Measurements from ENCODE around the gene PTPRJ.

The PTPRJ gene

DNA sequence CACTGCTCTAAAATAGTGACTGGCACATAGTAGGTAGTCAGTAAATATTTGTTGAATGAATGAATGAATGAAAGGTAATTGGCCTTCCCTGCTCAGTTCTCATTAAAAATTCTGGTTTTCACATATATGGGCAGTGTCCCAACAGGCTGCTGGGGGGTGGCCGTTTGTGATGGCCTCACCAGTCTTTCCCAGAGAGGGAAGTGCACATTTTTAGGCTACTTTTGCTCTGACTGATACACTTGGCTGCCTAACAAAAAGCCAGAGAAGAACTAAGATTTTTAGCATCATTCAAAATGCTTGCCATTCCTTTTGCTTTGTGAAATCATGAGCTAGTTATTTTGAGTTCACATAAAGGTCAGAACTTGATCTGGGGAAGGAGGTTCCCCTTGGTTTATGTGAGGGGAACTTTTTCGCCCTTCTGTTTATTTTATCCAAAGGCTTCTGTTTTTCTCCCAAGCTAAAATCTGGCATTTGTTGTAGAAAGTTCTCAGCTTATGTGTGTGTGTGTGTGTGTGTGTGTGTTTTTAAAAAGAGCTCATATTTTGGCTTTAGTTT, 83.1 kb downstream of the PTPRJ start:
- DNase-seq (ENCODE audit: low read depth in 2 of 2) = peak; percentile 96

DNA sequence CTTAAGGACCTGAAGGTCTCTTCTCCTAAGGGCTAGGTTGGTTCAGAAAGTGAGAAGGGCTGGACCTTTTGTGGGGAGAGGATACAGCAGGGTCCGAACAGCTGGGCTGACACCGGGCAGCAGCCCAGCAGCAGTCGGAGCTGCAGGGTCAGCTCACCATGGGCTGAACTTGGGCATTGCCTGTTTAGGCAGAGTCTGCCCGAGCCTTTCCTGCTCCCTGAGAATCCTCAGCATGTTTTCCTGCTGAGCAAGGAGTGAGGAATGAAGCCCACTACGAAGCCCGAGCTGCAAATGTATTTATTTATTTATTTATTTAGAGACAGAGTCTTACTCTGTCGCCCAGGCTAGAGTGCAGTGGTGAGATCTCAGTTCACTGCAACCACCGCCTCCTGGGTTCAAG, 83.9 kb downstream of the PTPRJ start:
- DNase-seq (ENCODE audit: low read depth in 2 of 2) = peak; percentile 38 to 51

DNA sequence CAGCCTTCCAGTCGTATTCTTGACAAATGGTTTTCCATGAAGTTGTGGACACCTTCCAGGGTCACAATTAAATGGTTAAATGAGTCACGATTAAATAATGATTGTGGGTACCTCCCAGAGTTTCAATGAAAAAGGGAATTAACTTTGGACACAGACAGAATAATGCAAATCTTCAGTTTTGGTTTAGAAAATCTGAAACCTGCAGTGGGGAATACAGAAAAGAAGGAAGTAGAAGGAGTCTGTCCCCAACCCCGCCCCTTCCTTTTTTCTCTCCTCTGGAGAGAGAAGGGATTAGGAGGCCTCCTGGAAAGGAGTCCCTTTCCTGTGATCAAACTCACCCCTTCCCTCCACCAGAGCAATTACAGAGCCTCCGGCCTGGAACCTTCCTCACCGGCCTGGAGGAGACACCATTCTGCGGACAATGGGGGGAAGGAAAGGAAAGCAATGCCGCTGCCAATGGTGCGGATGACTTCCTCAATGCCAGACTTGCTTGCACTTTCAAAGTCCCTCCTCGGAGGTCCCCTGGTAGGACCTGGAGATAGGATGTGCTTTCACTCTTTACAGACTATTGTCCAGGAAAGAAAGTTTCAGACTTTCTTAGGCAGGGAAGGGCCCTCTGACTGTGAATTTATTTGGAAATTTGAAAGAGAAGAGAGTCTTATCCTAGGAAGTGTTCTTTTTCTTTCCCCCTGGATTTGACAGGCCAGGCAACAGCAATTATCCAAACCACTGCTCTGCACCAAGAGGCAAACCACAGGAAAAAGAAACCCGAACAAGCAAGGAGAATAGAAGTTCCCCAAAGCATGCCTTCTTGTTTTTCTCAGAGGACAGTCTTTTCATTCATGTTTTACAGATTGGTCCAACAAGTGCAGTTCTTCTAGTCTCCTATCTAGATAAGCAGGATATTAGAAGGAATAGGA, 86.8 kb downstream of the PTPRJ start:
- DNase-seq (ENCODE audit: low read depth in 2 of 2) = no peak

DNA sequence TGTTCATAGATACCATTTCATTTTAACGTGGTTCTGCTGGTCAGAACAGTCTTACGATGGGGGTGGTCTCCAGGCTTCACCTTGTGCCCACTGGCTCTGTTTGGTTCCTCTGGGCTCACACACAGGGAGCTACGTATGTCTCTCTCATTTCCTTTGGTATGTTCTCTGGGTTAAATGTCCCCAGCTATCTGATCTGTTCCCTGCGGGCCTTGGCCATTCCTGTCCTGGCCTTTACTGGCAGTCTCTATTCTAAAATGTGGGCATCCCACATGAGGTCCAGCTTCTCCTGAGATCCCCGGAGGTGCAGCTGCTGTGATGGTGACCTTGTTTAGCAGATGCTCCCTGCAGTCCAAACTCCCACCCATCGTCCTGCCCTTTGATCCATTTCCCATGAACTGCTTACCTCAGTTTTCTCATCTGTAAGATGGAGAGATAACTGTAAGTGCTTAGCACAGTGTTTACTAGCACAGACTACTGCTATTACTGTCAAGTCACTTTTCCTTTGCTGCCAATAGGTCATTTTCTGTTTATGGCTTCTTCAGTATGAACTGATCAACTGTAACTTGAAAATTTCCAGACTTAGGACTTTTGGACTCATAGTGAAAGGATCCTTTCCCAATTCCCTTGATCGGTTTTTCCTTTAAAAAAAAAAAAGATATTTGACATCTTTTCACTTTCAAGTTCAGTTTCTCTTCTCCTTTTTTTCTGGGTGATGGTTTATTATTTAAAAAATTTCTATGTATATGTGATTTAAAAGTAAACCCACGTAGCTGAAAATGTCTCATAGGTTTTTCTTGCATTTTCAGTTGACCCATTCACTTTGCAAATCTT, 92.9 kb downstream of the PTPRJ start:
- DNase-seq (ENCODE audit: low read depth in 2 of 2) = no peak

DNA sequence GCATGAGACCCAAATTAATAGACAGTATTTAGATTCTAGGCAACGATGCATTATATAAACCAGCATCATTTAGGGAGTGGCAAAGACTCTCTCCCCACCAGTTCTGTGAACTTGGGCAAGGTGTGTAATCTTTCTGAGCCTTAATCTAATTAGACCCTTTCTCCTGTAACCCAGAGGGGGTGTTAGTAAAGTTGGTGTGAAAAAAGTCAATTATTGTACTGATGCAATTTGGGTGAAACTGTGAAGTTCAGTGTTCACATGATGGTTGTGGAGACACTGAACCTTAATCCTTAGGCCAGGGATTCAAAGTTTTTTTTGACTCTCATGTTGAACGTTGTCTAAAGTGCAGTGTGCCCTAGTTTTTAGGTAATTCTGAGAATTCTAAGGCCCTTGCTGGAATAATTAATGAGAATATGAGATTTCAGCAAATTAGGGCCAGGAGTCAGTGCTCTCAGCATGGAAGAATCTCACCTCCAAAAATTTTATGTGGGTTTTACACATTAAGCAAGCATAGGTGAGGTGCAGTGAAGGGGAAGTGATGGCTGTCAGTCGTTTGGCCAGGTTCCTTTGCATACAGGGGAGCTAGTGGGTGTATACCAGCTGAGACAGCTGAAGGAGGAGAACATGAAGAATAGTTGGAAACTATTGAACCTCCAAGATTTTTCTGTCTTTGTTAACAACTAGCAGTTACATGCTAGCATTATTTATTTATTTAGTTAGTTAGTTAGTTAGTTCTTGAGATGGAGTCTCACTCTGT, 94.2 kb downstream of the PTPRJ start:
- no peak for DNase-seq (ENCODE audit: low read depth in 2 of 2)

DNA sequence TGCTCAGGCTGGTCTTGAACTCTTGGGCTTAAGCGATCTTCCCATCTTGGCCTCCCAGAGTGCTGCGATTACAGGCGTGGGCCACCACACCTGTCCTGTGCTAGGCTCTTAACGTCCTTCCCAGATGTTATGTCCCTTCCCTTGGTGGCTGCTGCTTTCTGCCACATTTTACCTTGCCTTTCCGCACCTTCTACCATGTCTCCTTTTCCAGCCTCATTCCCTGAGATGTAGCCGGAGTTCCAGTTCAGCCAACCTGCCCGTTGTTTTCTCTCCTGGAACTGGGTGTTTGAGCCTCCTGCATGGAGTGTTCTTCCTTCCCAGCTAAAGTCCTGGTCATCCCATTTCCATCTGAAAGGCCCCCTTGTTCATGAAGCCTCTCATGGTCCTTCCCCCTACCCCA, 95.3 kb downstream of the PTPRJ start:
- DNase-seq (ENCODE audit: low read depth in 2 of 2) = no peak

DNA sequence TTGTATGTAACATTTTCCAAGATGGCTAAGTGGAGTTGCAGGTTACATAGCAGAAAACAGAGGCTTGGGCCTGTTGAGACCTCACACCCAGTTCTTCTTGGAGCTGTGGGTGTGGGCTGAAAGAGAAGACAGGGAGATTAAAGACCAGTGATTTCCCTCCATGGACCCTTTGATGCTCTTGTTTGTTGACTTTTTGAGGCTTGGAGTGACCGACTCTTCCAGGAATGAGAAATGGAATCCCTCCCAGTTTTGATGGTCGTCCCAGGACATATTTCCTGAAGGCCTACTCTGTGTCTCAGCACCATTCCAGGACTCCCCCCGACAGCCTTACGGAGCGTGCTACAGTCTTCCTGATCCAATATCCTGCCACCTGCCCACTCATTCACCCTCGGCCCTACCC, 96.9 kb downstream of the PTPRJ start:
- no peak for DNase-seq (ENCODE audit: low read depth in 2 of 2)

DNA sequence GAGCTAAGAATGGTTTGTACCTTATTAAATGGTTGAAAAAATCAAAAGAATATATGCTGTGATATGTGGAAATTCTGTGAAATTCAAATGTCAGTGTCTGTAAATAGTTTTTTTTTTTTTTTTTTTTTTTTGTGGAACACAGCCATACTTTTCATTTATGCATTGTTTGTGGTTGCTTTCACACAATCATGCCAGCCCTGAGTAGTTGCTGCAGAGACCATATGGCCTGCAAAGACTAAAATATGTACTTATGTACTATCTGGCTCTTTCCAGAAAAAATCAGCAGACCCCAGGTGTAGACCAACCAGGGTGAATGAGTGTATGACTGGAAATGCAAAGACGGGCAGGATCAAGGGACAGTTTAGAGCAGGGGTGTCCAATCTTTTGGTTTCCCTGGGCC, 98.3 kb downstream of the PTPRJ start:
- no peak for DNase-seq (ENCODE audit: low read depth in 2 of 2)

DNA sequence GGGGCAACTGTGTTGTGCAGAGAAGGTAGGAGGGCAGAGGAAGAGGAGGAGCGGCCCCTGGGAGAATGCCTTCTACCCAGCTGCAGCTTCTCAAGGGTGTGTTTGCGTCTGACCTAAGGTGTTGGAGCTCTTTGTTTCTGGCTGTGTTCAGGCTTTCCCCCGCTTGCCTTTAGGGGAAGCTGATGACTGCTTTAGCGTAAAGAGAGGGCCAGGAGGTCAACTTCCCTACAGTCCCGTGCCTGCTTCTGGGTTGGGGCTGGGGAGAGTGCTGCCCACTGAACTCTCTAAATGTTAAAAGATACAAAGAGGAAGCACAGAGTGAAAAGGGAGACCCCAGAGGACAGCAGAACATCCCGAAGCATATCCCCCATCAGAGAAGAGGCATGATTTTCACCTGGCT, 99.2 kb downstream of the PTPRJ start:
- DNase-seq (ENCODE audit: low read depth in 2 of 2) = no peak

DNA sequence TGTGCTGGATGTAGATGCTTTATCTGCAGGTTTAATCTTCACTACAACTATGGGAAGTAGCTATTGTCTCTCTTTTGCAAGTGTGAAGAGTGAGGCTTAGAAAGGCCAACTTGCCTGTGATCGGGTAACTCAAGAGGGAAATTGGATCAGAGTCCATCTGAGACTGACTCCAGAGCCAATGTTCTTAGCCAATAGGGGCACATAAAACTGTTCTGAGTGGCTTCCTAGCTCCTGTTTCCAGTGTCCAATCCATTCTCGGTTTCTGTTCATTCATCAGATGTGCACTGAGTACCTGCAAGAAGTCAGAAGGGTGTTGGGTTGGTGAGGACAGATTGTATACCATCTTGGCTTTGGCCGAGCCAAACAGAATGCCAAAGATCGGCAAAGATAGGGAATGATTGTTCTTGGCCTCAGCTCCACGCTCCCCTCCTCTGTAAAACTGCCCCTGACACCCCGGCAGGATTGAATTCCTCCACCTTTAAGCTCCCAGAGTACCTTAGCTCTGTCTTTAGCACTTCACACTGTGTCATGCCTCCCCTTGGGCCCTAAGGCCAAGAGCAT, 100.0 kb downstream of the PTPRJ start:
- no peak for DNase-seq (ENCODE audit: low read depth in 2 of 2)

DNA sequence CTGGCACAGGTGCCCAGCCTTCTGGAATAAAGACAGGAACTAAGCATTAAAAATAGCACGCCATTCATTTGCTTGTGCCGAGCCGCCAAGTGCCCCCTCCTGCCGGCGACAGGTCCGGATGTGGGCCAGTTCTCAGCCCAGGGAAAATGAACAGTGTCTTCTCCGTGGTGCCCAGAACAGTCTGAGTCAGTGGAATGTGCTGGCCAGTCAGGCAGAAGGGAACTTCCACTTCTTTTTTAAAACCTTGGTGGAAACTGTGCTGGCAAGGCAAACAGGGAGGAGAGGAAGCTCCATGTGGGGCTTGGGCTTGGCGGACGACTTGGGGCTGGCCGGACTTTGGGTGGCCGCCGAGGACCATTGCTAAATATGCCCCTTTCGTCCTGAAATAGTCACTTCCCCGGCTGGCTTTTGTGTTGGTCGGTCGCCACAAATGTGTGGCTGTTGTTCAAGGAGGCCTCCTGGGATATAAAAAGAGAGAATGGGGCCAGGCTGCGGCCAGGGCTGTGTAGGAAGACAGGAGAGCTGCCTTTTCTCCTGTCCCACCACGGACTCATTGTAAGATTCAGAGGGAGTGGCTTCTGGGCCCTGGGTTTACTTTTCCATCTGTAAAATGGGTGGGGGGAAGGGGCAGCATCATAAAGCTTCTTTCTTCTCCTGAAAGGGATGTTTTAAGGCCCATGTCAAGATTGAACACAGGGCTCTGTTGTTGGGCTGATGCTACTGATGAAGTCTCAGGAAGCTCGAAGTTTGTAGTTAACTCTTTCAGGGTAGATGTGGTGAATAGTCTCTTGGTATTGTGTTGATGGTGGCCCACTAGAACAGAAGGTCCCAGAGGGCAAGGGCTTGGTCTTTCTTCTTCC, 101.0 kb downstream of the PTPRJ start:
- no peak for DNase-seq (ENCODE audit: low read depth in 2 of 2)

DNA sequence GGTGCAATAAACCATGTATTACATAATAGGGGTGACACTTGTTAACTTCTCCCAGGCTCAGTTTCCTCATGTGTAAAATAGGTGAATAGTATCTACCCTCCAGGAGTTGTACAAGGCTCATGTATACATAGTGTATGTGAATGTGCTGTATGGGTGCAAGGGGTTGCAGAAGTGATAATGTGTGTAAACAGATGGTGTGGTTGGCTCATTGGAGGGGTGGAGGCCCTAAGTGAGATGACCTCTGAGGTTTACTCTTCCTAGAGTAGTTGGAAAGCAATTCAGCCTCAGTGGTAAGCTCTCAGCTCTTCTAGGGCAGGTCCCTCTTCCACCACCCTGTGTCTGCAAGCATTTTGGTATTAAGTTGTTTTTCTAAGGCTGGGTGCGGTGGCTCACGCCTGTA, 102.4 kb downstream of the PTPRJ start:
- DNase-seq (ENCODE audit: low read depth in 2 of 2) = no peak

DNA sequence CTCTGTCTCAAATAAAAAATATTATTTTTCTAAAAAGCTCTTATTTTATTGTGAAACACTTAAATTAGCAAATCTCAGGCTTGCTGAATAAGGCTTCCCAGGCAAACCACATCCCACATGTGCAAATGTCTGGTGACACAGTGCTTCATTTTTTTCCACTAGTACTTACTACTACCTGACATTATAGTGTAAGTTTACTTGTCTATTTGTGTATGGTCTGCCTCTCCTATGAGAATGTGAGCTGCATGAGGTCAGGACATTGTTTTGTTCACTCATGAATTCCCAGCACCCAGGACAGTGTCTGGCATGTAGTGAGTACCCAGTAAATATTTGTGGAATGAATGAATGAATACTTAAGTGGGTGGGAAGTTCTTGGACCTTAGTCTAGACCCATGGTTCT, 103.1 kb downstream of the PTPRJ start:
- DNase-seq (ENCODE audit: low read depth in 2 of 2) = no peak

DNA sequence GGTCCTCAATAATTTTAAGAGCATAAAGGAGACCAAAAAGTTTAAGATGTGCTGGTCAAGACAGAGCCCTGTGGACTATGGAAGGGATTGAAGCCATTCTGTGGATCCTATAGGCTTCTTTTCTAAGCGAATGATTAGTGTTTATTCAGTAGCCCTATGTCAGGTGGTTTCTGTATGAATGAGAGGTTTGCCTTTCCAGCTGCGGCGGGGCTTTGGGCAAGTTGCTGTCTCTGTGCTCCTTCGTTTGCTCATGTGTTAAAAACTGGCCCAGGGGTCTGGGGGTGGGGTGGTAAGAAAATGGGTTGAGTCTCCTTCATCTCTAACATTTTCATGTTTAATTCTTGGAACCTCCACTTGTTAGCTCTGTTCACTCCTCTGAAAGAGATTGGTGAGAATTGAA, 105.3 kb downstream of the PTPRJ start:
- DNase-seq (ENCODE audit: low read depth in 2 of 2) = no peak

DNA sequence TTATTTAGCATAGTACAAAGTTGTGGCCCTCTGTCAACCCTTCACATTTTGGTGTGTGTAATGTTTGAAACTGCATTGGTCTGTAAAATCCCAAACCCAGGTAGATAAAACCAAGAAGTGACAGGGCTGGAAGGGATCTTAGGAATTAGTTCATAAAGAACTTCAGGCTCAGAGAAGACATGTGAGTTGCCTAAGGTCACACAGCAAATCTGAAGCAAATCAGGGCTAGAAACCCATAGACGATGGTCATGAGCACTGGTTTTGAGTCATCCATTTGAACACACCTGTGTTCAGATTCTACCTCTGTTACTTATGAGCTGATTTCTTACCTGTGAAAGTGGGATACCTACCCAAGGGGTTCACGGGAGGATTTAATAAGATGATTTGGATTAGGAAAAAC, 107.1 kb downstream of the PTPRJ start:
- no peak for DNase-seq (ENCODE audit: low read depth in 2 of 2)

DNA sequence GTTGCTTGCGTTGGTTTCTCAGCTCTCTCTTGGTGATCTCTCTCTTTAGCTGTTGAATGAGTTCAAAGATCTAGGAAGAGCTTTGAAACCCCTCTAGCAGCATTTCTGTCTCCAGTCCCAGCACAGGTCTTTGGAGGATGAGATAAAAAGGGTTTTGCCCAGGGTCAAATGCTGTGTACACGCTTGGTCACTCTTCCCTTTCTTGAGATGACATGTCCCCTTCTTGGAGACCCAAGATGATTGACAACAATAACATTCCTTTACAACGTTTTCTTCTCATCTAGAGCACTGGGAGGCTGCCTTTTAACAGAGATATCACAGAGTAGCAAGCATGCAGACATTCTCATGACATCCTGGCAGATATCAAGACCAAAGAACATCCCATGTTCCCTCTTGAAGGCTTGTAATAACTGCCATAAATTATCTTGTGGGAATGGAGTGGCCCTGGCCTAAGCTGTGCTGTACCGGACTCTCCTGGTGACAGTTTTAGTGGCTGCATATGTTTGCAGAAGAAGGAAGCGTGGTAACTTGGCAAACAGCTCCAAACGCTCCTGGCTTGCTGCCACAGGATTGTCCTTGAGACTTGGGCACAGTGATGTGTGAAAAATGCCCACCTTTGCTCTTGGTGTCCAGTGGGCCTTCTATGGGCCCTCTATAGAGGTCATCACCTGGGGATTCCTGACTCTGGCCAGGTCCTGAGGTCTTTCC, 107.8 kb downstream of the PTPRJ start:
- DNase-seq (ENCODE audit: low read depth in 2 of 2) = no peak

DNA sequence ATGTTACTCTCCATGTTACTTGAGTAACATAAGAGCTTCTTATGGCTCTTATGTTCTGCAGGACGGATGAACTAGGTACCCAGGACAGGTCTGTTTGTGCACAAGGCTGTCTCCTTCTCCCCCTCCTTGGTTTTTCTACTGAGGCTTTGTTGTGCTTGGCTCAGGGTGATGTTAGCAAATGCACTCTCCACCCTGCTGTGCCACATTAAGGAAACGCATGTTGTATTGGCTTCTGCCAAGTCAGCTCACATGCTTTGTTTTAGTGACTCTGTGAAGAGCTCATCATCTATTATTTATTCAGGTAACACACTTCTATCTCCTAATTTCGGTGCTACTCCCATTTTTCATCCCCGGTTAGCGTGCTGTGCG, 108.3 kb downstream of the PTPRJ start:
- no peak for DNase-seq (ENCODE audit: low read depth in 2 of 2)

DNA sequence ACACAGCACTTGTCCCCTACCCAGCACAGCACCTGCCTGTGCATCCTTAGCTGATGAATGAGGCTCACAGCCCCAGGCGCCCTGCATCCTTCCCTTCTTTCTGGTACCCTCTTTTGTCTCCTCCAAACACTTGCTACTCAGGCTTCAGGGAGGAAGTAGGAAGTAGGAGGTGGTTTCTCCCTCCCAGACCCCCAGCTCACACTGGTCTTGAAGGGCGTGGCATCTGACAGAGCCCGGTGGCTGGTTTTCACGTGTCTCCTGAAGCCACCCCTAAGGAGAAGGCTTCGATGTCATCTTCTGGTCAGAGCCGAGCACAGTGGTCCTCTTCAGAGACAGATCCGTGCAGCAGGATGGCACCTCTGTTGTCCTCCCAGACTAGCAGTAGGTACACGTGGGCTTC, 109.8 kb downstream of the PTPRJ start:
- no peak for DNase-seq (ENCODE audit: low read depth in 2 of 2)

DNA sequence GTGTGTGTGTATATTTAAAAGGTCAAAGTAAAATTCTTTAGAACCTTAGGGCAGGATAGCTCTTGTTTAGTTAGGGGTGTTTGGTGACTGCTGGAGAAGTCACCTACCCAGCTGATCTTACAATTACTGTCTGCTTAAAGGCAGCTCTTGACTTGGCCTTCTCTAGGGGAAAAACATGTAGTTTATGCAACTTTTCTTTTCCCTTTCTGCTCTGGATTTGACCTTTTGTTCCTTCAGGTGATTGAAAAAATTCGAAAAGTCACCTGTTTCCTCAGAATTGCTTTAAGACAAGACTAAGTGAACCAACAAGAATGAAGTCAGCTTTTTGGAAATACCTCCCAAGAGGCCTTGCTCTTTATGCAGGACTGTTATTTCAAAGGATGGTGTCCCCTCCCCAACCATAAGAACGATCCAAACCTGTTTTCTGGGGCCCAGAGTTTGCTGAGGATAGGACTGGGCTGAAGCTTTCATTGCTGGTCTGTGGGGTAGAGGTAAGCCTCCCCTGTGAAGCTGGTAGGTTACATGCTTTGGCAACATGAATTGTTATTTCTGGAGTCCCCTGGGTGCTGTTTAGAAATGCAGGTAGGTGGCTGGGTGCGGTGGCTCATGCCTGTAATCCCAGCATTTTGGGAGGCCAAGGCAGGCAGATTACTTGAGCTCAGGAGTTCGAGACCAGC, 111.2 kb downstream of the PTPRJ start:
- DNase-seq (ENCODE audit: low read depth in 2 of 2) = no peak

DNA sequence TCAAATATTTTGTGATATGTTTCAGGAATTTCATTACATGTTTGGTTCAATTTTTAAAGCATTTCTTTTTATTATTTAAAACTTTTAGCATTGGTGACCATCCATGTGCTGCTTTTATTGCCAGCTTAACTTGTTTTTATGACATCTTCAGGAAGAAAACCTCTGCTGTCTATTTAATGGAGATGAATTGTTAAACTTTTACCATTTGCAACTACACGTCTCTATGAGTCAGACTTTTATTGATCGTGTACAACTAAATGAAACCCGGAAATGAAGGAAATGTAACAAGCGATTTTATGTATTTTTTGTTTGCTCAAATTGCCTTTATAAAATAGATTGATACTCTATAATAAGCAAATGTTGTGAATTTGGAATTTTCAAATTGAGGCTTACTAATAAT, 113.0 kb downstream of the PTPRJ start:
- DNase-seq (ENCODE audit: low read depth in 2 of 2) = no peak
